Mesenchymal stem cell (in vitro differentiated cells and primary cell): ENCODE measurements around the gene TXNDC12.
"Not testable (repeated sequence)": the region's sequence is repeated elsewhere in the genome, so short reads cannot be mapped to it uniquely, and the experiment has no call there.

ENCODE experiments used
- DNase-seq: peaks from one replicate; pipeline ENCODE4 v3.0.0-alpha.2; 2013
- H2AFZ ChIP-seq: one replicate; pipeline ENCODE4 v1.6.1; 2013; ENCODE audit warnings: low read depth, mild to moderate bottlenecking, control low read depth, inconsistent platforms, low read length, moderate library complexity
- H2AK5ac ChIP-seq: 2 replicates; pipeline ENCODE4 v1.6.1; 2013; ENCODE audit warnings: low read length, moderate library complexity, mild to moderate bottlenecking, inconsistent platforms; ENCODE audit not compliant: severe bottlenecking
- H2BK120ac ChIP-seq: one replicate; pipeline ENCODE4 v1.6.1; 2013; ENCODE audit warnings: low read depth, mild to moderate bottlenecking, inconsistent platforms, low read length, moderate library complexity
- H2BK12ac ChIP-seq, 2 experiments: one replicate each; pipeline ENCODE4 v1.6.1; 2013; ENCODE audit warnings: inconsistent platforms in 2 of 2, low read length in 2 of 2, mild to moderate bottlenecking in 2 of 2, moderate library complexity in 2 of 2, control low read depth in 1 of 2
- H2BK15ac ChIP-seq: one replicate; pipeline ENCODE4 v1.6.1; 2013; ENCODE audit warnings: mild to moderate bottlenecking, low read depth, inconsistent platforms; ENCODE audit not compliant: poor library complexity, severe bottlenecking
- H2BK5ac ChIP-seq: 2 replicates; pipeline ENCODE4 v1.6.1; 2013; ENCODE audit warnings: low read depth, mild to moderate bottlenecking, low read length, control low read depth, inconsistent platforms; ENCODE audit not compliant: poor library complexity, severe bottlenecking
- H3K14ac ChIP-seq, 2 experiments: one replicate each; pipeline ENCODE4 v1.6.1; 2013; ENCODE audit warnings: inconsistent platforms in 2 of 2, low read length in 2 of 2, control low read depth in 1 of 2, mild to moderate bottlenecking in 1 of 2, moderate library complexity in 1 of 2
- H3K18ac ChIP-seq, 2 experiments: one replicate each; pipeline ENCODE4 v1.6.1; 2013; ENCODE audit warnings: inconsistent platforms in 2 of 2, low read length in 2 of 2, control low read depth in 1 of 2, low read depth in 1 of 2, mild to moderate bottlenecking in 1 of 2
- H3K23ac ChIP-seq, 2 experiments: one replicate each; pipeline ENCODE4 v1.6.1; 2013; ENCODE audit warnings: inconsistent platforms in 2 of 2, low read length in 2 of 2, mild to moderate bottlenecking in 2 of 2, moderate library complexity in 2 of 2, control low read depth in 1 of 2
- H3K27ac ChIP-seq: 2 replicates; pipeline ENCODE4 v1.5.1; 2013; ENCODE audit warnings: mild to moderate bottlenecking, moderate library complexity, low read length, control low read depth, inconsistent platforms; ENCODE audit not compliant: poor library complexity, severe bottlenecking
- H3K27me3 ChIP-seq, 2 experiments: 2 replicates each; pipeline versions ENCODE4 v1.6.1 to v1.7.0; 2013; ENCODE audit warnings: low read length in 2 of 2, mild to moderate bottlenecking in 2 of 2, moderate library complexity in 2 of 2, control low read depth in 1 of 2, inconsistent platforms in 1 of 2; ENCODE audit not compliant: control insufficient read depth in 1 of 2, insufficient read depth in 1 of 2
- H3K36me3 ChIP-seq, 2 experiments: 2 replicates each; pipeline versions ENCODE4 v1.6.1 to v1.7.0; 2013; ENCODE audit warnings: low read length in 2 of 2, control low read depth in 1 of 2, inconsistent platforms in 1 of 2, low read depth in 1 of 2, mild to moderate bottlenecking in 1 of 2; ENCODE audit not compliant: insufficient read depth in 2 of 2, control insufficient read depth in 1 of 2
- H3K4ac ChIP-seq, 2 experiments: one replicate each; pipeline ENCODE4 v1.6.1; 2013; ENCODE audit warnings: inconsistent platforms in 2 of 2, low read length in 2 of 2, mild to moderate bottlenecking in 2 of 2, moderate library complexity in 2 of 2, control low read depth in 1 of 2, low read depth in 1 of 2
- H3K4me1 ChIP-seq: 2 replicates; pipeline ENCODE4 v1.6.1; 2013; ENCODE audit warnings: low read depth, low read length, control low read depth; ENCODE audit not compliant: control insufficient read depth, insufficient read depth
- H3K4me2 ChIP-seq: 2 replicates; pipeline ENCODE4 v1.6.1; 2013; ENCODE audit warnings: low read length, mild to moderate bottlenecking, inconsistent platforms; ENCODE audit not compliant: poor library complexity, severe bottlenecking
- H3K4me3 ChIP-seq, 2 experiments: 2 replicates each; pipeline versions ENCODE4 v1.5.1 to v1.7.0; 2013; ENCODE audit warnings: low read length in 2 of 2, mild to moderate bottlenecking in 2 of 2, control low read depth in 1 of 2, low read depth in 1 of 2; ENCODE audit not compliant: insufficient read depth in 1 of 2
- H3K79me1 ChIP-seq: replicated peaks from 2 replicates; pipeline ENCODE4 v1.6.1; 2013; ENCODE audit warnings: mild to moderate bottlenecking, control low read depth, low read length, inconsistent platforms; ENCODE audit not compliant: poor library complexity, severe bottlenecking
- H3K9ac ChIP-seq: 2 replicates; pipeline ENCODE4 v1.7.0; 2013; ENCODE audit warnings: mild to moderate bottlenecking, low read length, moderate library complexity
- H3K9me3 ChIP-seq: 2 replicates; pipeline ENCODE4 v1.7.0; 2013; ENCODE audit warnings: mild to moderate bottlenecking, low read length; ENCODE audit not compliant: control insufficient read depth
- H4K8ac ChIP-seq: one replicate; pipeline ENCODE4 v1.6.1; 2013; ENCODE audit warnings: inconsistent platforms, mild to moderate bottlenecking, low read length, moderate library complexity
- H4K91ac ChIP-seq: one replicate; pipeline ENCODE4 v1.6.1; 2013; ENCODE audit warnings: mild to moderate bottlenecking, low read length, inconsistent platforms
- WGBS: methylation state at CpG from one replicate; pipeline ENCODE4 v1.1.7; 2013; ENCODE audit warnings: mixed read lengths; 5-methylcytosine and 5-hydroxymethylcytosine counted together

TXNDC12 gene

DNA sequence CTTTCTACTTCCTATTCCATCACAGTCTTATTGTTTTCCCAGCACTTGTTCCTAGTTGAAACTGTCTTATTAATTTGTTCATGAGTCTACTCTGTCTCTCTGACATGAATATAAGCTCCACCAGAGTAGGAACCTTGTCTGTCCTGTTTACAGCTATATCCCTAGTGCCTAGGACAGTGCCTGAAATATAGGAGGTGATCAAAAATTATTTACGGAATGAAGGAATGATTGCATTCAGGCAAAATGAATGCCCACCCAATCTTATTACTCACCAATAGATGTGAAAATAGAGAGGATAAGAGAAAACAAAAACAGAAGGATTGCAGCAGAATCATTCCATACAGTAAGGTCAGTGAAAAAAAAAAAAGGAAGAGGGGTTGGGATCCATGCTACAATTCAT, 1.1 kb downstream of the TXNDC12 start:
- Histone ChIP-seq H3K4me1 (no peaks in the 10 kb centered on the region), H2BK120ac (no peak overlapping the region), H4K91ac (no peak overlapping the region), H2BK12ac (no peak overlapping the region), H2BK5ac (no peak overlapping the region), H3K4ac (no peak overlapping the region), H3K79me1 (peaks cover 7% of the 10 kb centered on the region), H3K14ac (no peak overlapping the region), H3K9ac (peak overlapping the region; percentile 94), H2AFZ (no peak overlapping the region), H3K27me3 (no peaks in the 10 kb centered on the region), H4K8ac (no peak overlapping the region), H3K36me3 (peaks cover 0 to 18% of the 10 kb centered on the region in 2 experiments), H2AK5ac (no peak overlapping the region), H3K23ac (no peak overlapping the region), H3K4me3 (peak overlapping the region in 1 of 2 experiments; percentile 99), H3K4me2 (peak overlapping the region; percentile 75), H3K18ac (no peak overlapping the region), H2BK15ac (no peak overlapping the region), H3K9me3 (no peaks in the 10 kb centered on the region), H3K27ac (no peak overlapping the region)
- DNase-seq: no peak
- WGBS: no CpG with 5 or more reads among the region's 1 CpG

DNA sequence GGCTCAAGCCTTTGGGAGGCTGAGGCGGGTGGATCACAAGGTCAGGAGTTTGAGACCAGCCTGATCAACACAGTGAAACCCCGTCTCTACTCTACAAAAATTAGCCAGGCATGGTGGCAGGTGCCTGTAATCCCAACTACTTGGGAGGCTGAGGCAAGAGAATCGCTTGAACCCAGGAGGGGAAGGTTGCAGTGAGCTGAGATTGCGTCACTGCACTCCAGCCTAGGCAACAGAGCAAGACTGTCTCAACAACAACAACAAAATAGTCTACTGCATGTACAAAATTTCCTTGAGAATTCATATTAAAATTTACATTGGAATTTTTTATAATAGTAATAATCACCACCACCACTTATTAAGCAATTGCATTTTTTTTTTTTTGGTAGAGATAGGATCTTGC, 5.7 kb downstream of the TXNDC12 start:
- not testable (repeated sequence) for H3K9ac ChIP-seq

GRCh38 chr1:52045666-52046195, 9.3 kb downstream of the TXNDC12 start:
- not testable (repeated sequence) for H3K18ac ChIP-seq, H3K23ac ChIP-seq, H3K4me1 ChIP-seq, H4K8ac ChIP-seq, DNase-seq, H3K27me3 ChIP-seq, H4K91ac ChIP-seq, H3K9me3 ChIP-seq, H3K4me2 ChIP-seq, H2BK5ac ChIP-seq, H2BK120ac ChIP-seq, H3K4ac ChIP-seq, H3K14ac ChIP-seq, H2AFZ ChIP-seq, H2BK12ac ChIP-seq, H2AK5ac ChIP-seq, H2BK15ac ChIP-seq, H3K9ac ChIP-seq, H3K4me3 ChIP-seq, H3K27ac ChIP-seq
- WGBS: 83% methylated on average over 2 of the region's 4 CpGs
- Histone ChIP-seq H3K79me1 (peaks cover 21% of the 10 kb centered on the region), H3K36me3 (peaks cover 1 to 21% of the 10 kb centered on the region in 2 experiments)

More for the DNA sequence above, 5.7 kb downstream of the TXNDC12 start:
- not testable (repeated sequence) for H3K4ac ChIP-seq, H3K18ac ChIP-seq, H3K27ac ChIP-seq, H3K23ac ChIP-seq, H2AK5ac ChIP-seq, H2BK12ac ChIP-seq, H2BK5ac ChIP-seq, H3K14ac ChIP-seq, H2BK120ac ChIP-seq, H3K4me2 ChIP-seq, H4K8ac ChIP-seq, H2AFZ ChIP-seq, H3K4me3 ChIP-seq, H3K4me1 ChIP-seq, H2BK15ac ChIP-seq, H3K27me3 ChIP-seq, DNase-seq, H3K9me3 ChIP-seq, H4K91ac ChIP-seq
- WGBS: 100% methylated on average over 1 of the region's 4 CpGs
- peaks cover 0 to 20% of the 10 kb centered on the region in 2 experiments for H3K36me3 ChIP-seq
- H3K79me1 ChIP-seq: peaks cover 21% of the 10 kb centered on the region

DNA sequence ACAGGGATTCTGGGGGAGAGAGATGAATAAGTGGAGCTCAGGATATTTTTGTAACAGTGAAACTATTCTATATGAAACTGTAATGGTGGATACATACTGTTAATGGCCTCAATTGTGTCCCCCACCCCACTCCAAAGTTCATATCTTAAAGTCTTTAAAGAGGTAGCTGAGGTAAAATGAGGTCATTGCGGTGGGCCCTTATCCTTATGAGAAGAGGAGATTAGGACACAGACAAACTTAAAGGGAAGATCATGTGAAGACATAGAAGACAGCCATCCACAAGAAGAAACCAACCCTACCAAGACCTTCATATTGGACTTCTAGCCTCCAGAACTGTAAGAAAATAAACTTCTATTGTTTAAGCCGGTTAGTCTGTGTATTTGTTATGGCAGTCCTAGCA, 9.8 kb downstream of the TXNDC12 start:
- Histone ChIP-seq H2AFZ (no peak overlapping the region), H4K91ac (no peak overlapping the region), H3K27me3 (no peaks in the 10 kb centered on the region), H3K79me1 (peaks cover 19% of the 10 kb centered on the region), H3K18ac (no peak overlapping the region), H4K8ac (no peak overlapping the region), H3K9ac (no peak overlapping the region), H2AK5ac (no peak overlapping the region), H3K14ac (no peak overlapping the region), H2BK15ac (no peak overlapping the region), H3K4me2 (no peak overlapping the region), H3K4me3 (no peak overlapping the region), H2BK12ac (no peak overlapping the region), H3K4me1 (no peaks in the 10 kb centered on the region), H3K36me3 (peaks cover 5 to 18% of the 10 kb centered on the region in 2 experiments), H3K23ac (no peak overlapping the region), H2BK120ac (no peak overlapping the region), H3K4ac (no peak overlapping the region), H3K9me3 (no peaks in the 10 kb centered on the region), H2BK5ac (no peak overlapping the region), H3K27ac (no peak overlapping the region)
- WGBS: no CpG with 5 or more reads among the region's 2 CpGs
- DNase-seq: no peak
